Transverse colon (tissue), 3 donors: ENCODE measurements around the gene ADGRL4.

ENCODE experiments used
- CTCF ChIP-seq, 5 experiments: fragments of 200-600 bp in 3 of 5; fragments of 450-650 bp in 2 of 5; sonication (generic) in 3 of 5; IDR thresholded peaks; 1 replicate in 2 of 5; 2 replicates in 3 of 5; pipeline ENCODE4 v1.5.1; 2016 to 2017; ENCODE audit warnings: antibody characterized with exemption in 5 of 5, inconsistent platforms in 3 of 5, mild to moderate bottlenecking in 2 of 5, moderate library complexity in 1 of 5
- EP300 ChIP-seq: sonication (generic); formaldehyde crosslinking; IDR thresholded peaks from one replicate; pipeline ENCODE4 v1.6.1; 2017; ENCODE audit warnings: antibody characterized with exemption, low read depth

GRCh38 chr1:79006564-79006963, at the start of gene ADGRL4:
- TF ChIP-seq EP300 (no peak), CTCF (IDR thresholded peaks at IDR 0.05) (no peak)
